CD14-positive monocyte (primary cell): ENCODE measurements around the gene MST1R. TPM values are rescaled to one million over a fixed set of nuclear protein-coding genes. Genes with fewer than 3 reads are reported as not detected.
A peak's percentile ranks its signal among the peaks of the same experiment; 100 is the strongest.

Experiments used
- DNase-seq, 3 donors: peaks; one replicate each; pipeline ENCODE4 v3.0.0-alpha.2; 2011 to 2022
- H2AFZ ChIP-seq: 2 replicates; pipeline ENCODE4 v1.6.0; 2012; ENCODE audit warnings: mild to moderate bottlenecking, low read depth, low read length, inconsistent platforms; ENCODE audit not compliant: insufficient read depth, poor library complexity, severe bottlenecking
- H3K27ac ChIP-seq, 2 donors: 1 replicate in 1 of 2; 2 replicates in 1 of 2; pipeline ENCODE4 v1.5.1; 2012 to 2013; ENCODE audit warnings: low read length in 2 of 2, control low read depth in 1 of 2, inconsistent platforms in 1 of 2, low read depth in 1 of 2, mild to moderate bottlenecking in 1 of 2
- H3K27me3 ChIP-seq, 2 donors: one replicate each; pipeline versions ENCODE4 v1.6.0 to v1.6.1; 2011 to 2013; ENCODE audit warnings: low read length in 2 of 2; ENCODE audit not compliant: control insufficient read depth in 2 of 2, insufficient read depth in 2 of 2
- H3K36me3 ChIP-seq, 2 donors: replicated peaks in 1 of 2; 1 replicate in 1 of 2; 2 replicates in 1 of 2; pipeline versions ENCODE4 v1.5.1 to v1.6.1; 2012 to 2013; ENCODE audit warnings: low read length in 2 of 2, control low read depth in 1 of 2, inconsistent platforms in 1 of 2, mild to moderate bottlenecking in 1 of 2; ENCODE audit not compliant: insufficient read depth in 2 of 2, control insufficient read depth in 1 of 2
- H3K4me1 ChIP-seq, 2 donors: 1 replicate in 1 of 2; 2 replicates in 1 of 2; pipeline versions ENCODE4 v1.5.1 to v1.6.1; 2012 to 2013; ENCODE audit warnings: low read length in 2 of 2, control low read depth in 1 of 2, inconsistent platforms in 1 of 2, mild to moderate bottlenecking in 1 of 2, moderate library complexity in 1 of 2; ENCODE audit not compliant: insufficient read depth in 2 of 2, control insufficient read depth in 1 of 2
- H3K4me2 ChIP-seq: replicated peaks from 2 replicates; pipeline ENCODE3; 2012; ENCODE audit warnings: low read length, moderate library complexity, mild to moderate bottlenecking; ENCODE audit not compliant: poor library complexity, severe bottlenecking; ENCODE audit errors: extremely low read depth
- H3K4me3 ChIP-seq, 3 experiments: fragments of 200-600 bp in 1 of 3; sonication (generic) in 1 of 3; replicated peaks in 1 of 3; 1 replicate in 2 of 3; 2 replicates in 1 of 3; pipeline ENCODE4 v1.5.1; 2011 to 2013; ENCODE audit warnings: low read length in 3 of 3, mild to moderate bottlenecking in 3 of 3, control low read depth in 2 of 3, low read depth in 2 of 3, inconsistent platforms in 1 of 3, moderate library complexity in 1 of 3
- H3K79me2 ChIP-seq: 2 replicates; pipeline ENCODE4 v1.6.0; 2012; ENCODE audit warnings: mild to moderate bottlenecking, control low read depth, inconsistent platforms, low read length, moderate library complexity; ENCODE audit not compliant: insufficient read depth
- H3K9ac ChIP-seq: 2 replicates; pipeline ENCODE4 v1.6.0; 2017; ENCODE audit warnings: low read length, mild to moderate bottlenecking; ENCODE audit not compliant: insufficient read depth, poor library complexity, severe bottlenecking
- H3K9me3 ChIP-seq, 2 donors: replicated peaks in 1 of 2; 1 replicate in 1 of 2; 2 replicates in 1 of 2; pipeline versions ENCODE4 v1.5.1 to v1.6.1; 2012 to 2013; ENCODE audit warnings: low read length in 2 of 2, control low read depth in 1 of 2; ENCODE audit not compliant: control insufficient read depth in 1 of 2, insufficient read depth in 1 of 2
- H4K20me1 ChIP-seq: 2 replicates; pipeline ENCODE4 v1.6.0; 2012; ENCODE audit warnings: mild to moderate bottlenecking, low read length, control low read depth, moderate library complexity; ENCODE audit not compliant: insufficient read depth
- H3K27ac Mint-ChIP-seq, 7 donors: one replicate each; pipeline ENCODE4 v1.8.0; 2020; ENCODE audit warnings: mild to moderate bottlenecking in 7 of 7, mixed read lengths in 7 of 7, moderate library complexity in 6 of 7, inconsistent platforms in 2 of 7
- H3K27me3 Mint-ChIP-seq, 3 donors: one replicate each; pipeline ENCODE4 v1.8.0; 2021 to 2022; ENCODE audit warnings: low read depth in 3 of 3, mild to moderate bottlenecking in 3 of 3, mixed read lengths in 3 of 3, moderate library complexity in 3 of 3, inconsistent platforms in 1 of 3
- H3K36me3 Mint-ChIP-seq, 2 donors: one replicate each; pipeline ENCODE4 v1.8.0; 2020; ENCODE audit warnings: mixed read lengths in 2 of 2, inconsistent platforms in 1 of 2, mild to moderate bottlenecking in 1 of 2
- H3K4me1 Mint-ChIP-seq: one replicate; pipeline ENCODE4 v1.8.0; 2020; ENCODE audit warnings: mild to moderate bottlenecking, mixed read lengths
- H3K4me3 Mint-ChIP-seq, 2 donors: one replicate each; pipeline ENCODE4 v1.8.0; 2020; ENCODE audit warnings: mild to moderate bottlenecking in 2 of 2, mixed read lengths in 2 of 2, moderate library complexity in 1 of 2
- H3K9me3 Mint-ChIP-seq, 7 donors: one replicate each; pipeline ENCODE4 v1.8.0; 2020 to 2022; ENCODE audit warnings: mixed read lengths in 7 of 7, mild to moderate bottlenecking in 6 of 7, moderate library complexity in 6 of 7, inconsistent platforms in 2 of 7
- WGBS: methylation state at CpG from one replicate; pipeline ENCODE4 v1.1.5; 2013; ENCODE audit warnings: missing lambda C conversion rate; ENCODE audit not compliant: insufficient coverage; 5-methylcytosine and 5-hydroxymethylcytosine counted together
- intact Hi-C, 2 donors: fragments of 100-400 bp; cut with micrococcal nuclease; formaldehyde crosslinking; loops; one replicate each; pipeline versions ENCODE4 v1.15.0 to v1.15.1; 2023
- polyA plus RNA-seq, 3 donors: library from polyadenylated mRNA; depleted of rRNA in 1 of 3; unstranded in 2 of 3; stranded (reverse) in 1 of 3; fragments of 300-500 nt in 2 of 3; fragments of >200 nt in 1 of 3; fragmentation: Illumina TruSeq in 2 of 3; gene quantifications; 1 replicate in 2 of 3; 2 replicates in 1 of 3; pipeline ENCODE4 v1.2.3, GENCODE V29; 2012 to 2021
- TF ChIP-seq, protein P1 (sequence below): fragments of 200-600 bp; IDR thresholded peaks from one replicate; pipeline ENCODE4 v1.8.0; 2022; ENCODE audit warnings: antibody characterized with exemption, mild to moderate bottlenecking

The MST1R gene
- polyA plus RNA-seq, 3 donors = 0.25 TPM; not detected in 2

DNA sequence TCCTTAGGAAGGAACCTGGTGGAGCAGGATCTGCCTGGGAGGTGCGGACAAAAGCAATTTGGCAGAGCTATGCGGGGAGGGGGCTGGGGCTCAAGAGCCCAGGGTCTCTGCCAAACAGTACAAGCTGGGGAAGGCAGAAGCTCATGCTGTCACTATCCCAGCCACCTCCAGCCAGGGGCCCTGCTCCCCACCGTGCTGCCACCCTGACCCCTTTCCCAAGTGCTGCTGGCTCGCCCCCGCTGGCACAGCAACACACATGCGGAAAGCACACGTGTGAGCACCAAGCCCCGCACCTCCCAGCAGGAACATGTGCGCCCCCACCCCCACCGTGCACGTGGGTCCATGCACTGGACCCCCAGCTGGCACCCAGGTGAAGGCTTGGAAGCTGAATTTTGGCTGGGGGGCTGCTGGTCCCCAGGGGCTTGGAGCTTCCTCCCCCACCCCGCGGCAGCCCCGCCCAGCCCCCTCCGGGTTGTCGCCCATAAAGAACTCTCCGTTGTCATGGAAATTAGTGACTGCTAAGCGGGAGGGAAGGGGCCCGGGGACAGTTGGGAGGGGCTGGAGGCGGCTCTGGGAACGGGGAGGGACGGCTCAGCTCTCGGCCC, 34.7 kb downstream of the MST1R start:
- peak overlapping the region; percentile 72 for H3K4me2 ChIP-seq
- peaks cover 31 to 69% (median 55%) of the 10 kb centered on the region in 3 donors for H3K27me3 Mint-ChIP-seq
- no peaks in the 10 kb centered on the region for H4K20me1 ChIP-seq
- TF ChIP-seq, protein P1, sequence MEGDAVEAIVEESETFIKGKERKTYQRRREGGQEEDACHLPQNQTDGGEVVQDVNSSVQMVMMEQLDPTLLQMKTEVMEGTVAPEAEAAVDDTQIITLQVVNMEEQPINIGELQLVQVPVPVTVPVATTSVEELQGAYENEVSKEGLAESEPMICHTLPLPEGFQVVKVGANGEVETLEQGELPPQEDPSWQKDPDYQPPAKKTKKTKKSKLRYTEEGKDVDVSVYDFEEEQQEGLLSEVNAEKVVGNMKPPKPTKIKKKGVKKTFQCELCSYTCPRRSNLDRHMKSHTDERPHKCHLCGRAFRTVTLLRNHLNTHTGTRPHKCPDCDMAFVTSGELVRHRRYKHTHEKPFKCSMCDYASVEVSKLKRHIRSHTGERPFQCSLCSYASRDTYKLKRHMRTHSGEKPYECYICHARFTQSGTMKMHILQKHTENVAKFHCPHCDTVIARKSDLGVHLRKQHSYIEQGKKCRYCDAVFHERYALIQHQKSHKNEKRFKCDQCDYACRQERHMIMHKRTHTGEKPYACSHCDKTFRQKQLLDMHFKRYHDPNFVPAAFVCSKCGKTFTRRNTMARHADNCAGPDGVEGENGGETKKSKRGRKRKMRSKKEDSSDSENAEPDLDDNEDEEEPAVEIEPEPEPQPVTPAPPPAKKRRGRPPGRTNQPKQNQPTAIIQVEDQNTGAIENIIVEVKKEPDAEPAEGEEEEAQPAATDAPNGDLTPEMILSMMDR = no peak
- peaks cover 14 to 56% of the 10 kb centered on the region in 2 donors for H3K27me3 ChIP-seq
- H3K9me3 ChIP-seq = no peaks in the 10 kb centered on the region
- no peaks in the 10 kb centered on the region for H3K36me3 ChIP-seq
- peaks cover 0 to 10% (median 3%) of the 10 kb centered on the region in 7 donors for H3K9me3 Mint-ChIP-seq
- no peak overlapping the region for H3K9ac ChIP-seq
- whole genome bisulfite sequencing = 11% methylated on average over 11 of the region's 23 CpGs
- DNase-seq = no peak
- H3K27ac Mint-ChIP-seq = no peak overlapping the region
- peaks cover 3 to 12% of the 10 kb centered on the region in 2 donors for H3K4me1 ChIP-seq
- peak overlapping the region in 1 of 3 experiments; percentile 62 for H3K4me3 ChIP-seq
- H3K4me1 Mint-ChIP-seq = peaks cover 7% of the 10 kb centered on the region
- H3K36me3 Mint-ChIP-seq = no peaks in the 10 kb centered on the region
- intact Hi-C loops = no loop called here
- H3K27ac ChIP-seq = no peak overlapping the region
- H3K4me3 Mint-ChIP-seq = peak overlapping the region; percentile 53 to 78
- H3K79me2 ChIP-seq = no peaks in the 10 kb centered on the region
- peak overlapping the region; percentile 63 for H2AFZ ChIP-seq

GRCh38 chr3:49867871-49868321, 35.8 kb downstream of the MST1R start:
- peaks cover 34 to 78% (median 57%) of the 10 kb centered on the region in 3 donors for H3K27me3 Mint-ChIP-seq
- no peak overlapping the region for H3K27ac Mint-ChIP-seq
- peak overlapping the region in 1 of 2 donors; percentile 62 for H3K4me3 Mint-ChIP-seq
- no peak overlapping the region for H3K9ac ChIP-seq
- intact Hi-C loops = no loop called here
- H3K4me1 Mint-ChIP-seq = peaks cover 6% of the 10 kb centered on the region
- peaks cover 0 to 10% (median 3%) of the 10 kb centered on the region in 7 donors for H3K9me3 Mint-ChIP-seq
- H3K27ac ChIP-seq = no peak overlapping the region
- no peak overlapping the region for H2AFZ ChIP-seq
- H3K9me3 ChIP-seq = no peaks in the 10 kb centered on the region
- H4K20me1 ChIP-seq = no peaks in the 10 kb centered on the region
- no peak overlapping the region for H3K4me2 ChIP-seq
- H3K36me3 Mint-ChIP-seq = no peaks in the 10 kb centered on the region
- DNase-seq = no peak
- H3K27me3 ChIP-seq = peaks cover 14 to 57% of the 10 kb centered on the region in 2 donors
- no peaks in the 10 kb centered on the region for H3K36me3 ChIP-seq
- H3K79me2 ChIP-seq = no peaks in the 10 kb centered on the region
- TF ChIP-seq, protein P1 = no peak
- peaks cover 3 to 12% of the 10 kb centered on the region in 2 donors for H3K4me1 ChIP-seq
- whole genome bisulfite sequencing = 60% methylated on average over 1 of the region's 7 CpGs
- no peak overlapping the region for H3K4me3 ChIP-seq
